Prostate gland (tissue), 1 donor: ENCODE data around the gene RNF43.

Experiments
- POLR2A ChIP-seq: fragments of 450-650 bp; IDR thresholded peaks from one replicate; pipeline ENCODE4 v1.6.1; 2016; ENCODE audit warnings: antibody characterized with exemption, mild to moderate bottlenecking
- POLR2AphosphoS5 ChIP-seq: sonication (generic); formaldehyde crosslinking; IDR thresholded peaks from one replicate; pipeline ENCODE4 v1.6.1; 2017; ENCODE audit warnings: antibody characterized with exemption

DNA sequence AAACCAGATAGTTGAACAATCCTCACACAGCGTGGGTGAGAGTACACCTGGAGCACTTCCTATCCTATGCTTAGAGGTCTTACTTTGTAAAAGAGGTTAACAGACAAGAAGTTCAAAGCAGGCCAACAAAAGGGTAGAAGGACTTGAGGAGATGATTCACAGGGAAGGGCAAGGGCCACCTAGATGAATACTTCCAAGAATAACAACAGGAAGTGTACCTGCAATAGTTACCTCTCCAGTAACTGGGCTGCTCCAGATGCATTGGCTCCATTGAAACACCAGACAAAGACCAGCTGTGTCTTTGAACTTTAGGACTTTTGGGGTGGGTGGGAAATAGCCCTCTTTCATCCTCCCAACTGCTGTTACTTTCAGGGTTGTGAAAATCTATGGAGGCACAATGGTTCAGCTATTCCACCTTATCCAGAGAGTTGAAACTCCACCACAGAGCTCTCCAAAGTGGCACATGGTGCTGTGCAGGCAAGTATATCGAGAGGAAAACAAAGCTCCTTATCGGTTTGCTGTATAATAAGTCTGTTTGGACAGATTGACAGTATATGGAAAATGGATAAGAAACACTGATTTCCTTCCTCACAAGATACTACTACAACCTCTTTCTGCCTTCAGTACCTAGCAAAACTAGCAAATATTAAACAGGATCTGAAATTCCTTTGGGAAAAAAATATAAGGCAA, 22.7 kb downstream of the RNF43 start:
- TF ChIP-seq POLR2AphosphoS5 (no peak), POLR2A (no peak)
